T-helper 17 cell (primary cell): ENCODE data around the gene TRIM24. TPM values are rescaled to one million over a fixed set of nuclear protein-coding genes. Genes with fewer than 3 reads are reported as not detected.

Experiments
- ATAC-seq: fragments of 150-1000 bp; cut with Tn5 transposase; 2 replicates; pipeline ENCODE4 v1.10.0; 2021; ENCODE audit warnings: mild to moderate bottlenecking, moderate library complexity
- DNase-seq, 3 donors: peaks; one replicate each; pipeline versions ENCODE4 v3.0.0 to v3.0.0-alpha.2; 2020 to 2021
- H3K9me3 ChIP-seq: one replicate; pipeline ENCODE4 v1.7.0; 2013; ENCODE audit warnings: low read length, mild to moderate bottlenecking; ENCODE audit not compliant: control insufficient read depth, poor library complexity, severe bottlenecking
- H3K27ac Mint-ChIP-seq: one replicate; pipeline ENCODE4 v1.8.0; 2022; ENCODE audit warnings: mild to moderate bottlenecking, moderate library complexity, mixed read lengths
- H3K27me3 Mint-ChIP-seq: one replicate; pipeline ENCODE4 v1.8.0; 2022; ENCODE audit warnings: mixed read lengths
- H3K36me3 Mint-ChIP-seq: one replicate; pipeline ENCODE4 v1.8.0; 2022; ENCODE audit warnings: low read depth, mixed read lengths
- H3K4me1 Mint-ChIP-seq: one replicate; pipeline ENCODE4 v1.8.0; 2022; ENCODE audit warnings: mild to moderate bottlenecking, mixed read lengths
- H3K4me3 Mint-ChIP-seq: one replicate; pipeline ENCODE4 v1.8.0; 2022; ENCODE audit warnings: mild to moderate bottlenecking, moderate library complexity, mixed read lengths
- total RNA-seq, 4 donors: library from RNA in 2 of 4; stranded (reverse) in 2 of 4; gene quantifications; one replicate each; pipeline ENCODE4 v1.2.3 and lab custom pipeline; 2022 to 2026

The TRIM24 gene
- total RNA-seq, 2 donors from 2014 or later, result 14.3 to 16.6 TPM

- H3K4me1 Mint-ChIP-seq, result no peaks in the 10 kb centered on the region
- peaks cover 9% of the 10 kb centered on the region for H3K9me3 ChIP-seq
- no peak overlapping the region for H3K4me3 Mint-ChIP-seq
- DNase-seq (no peak), ATAC-seq (no peak)
- H3K36me3 Mint-ChIP-seq, result peaks cover 19% of the 10 kb centered on the region
- no peak overlapping the region for H3K27ac Mint-ChIP-seq
- H3K27me3 Mint-ChIP-seq, result no peaks in the 10 kb centered on the region
Measured at GRCh38 chr7:138565451-138566114, 105.5 kb downstream of the TRIM24 start.

- H3K9me3 ChIP-seq, result peaks cover 3% of the 10 kb centered on the region
- Mint-ChIP-seq H3K27ac (no peak overlapping the region), H3K27me3 (no peaks in the 10 kb centered on the region), H3K4me3 (no peak overlapping the region), H3K36me3 (peaks cover 17% of the 10 kb centered on the region), H3K4me1 (no peaks in the 10 kb centered on the region)
- no peak for ATAC-seq
- DNase-seq, result no peak
Measured at GRCh38 chr7:138568655-138569054, 108.6 kb downstream of the TRIM24 start.

GRCh38 chr7:138569418-138569817, 109.4 kb downstream of the TRIM24 start:
- H3K9me3 ChIP-seq, result peaks cover 3% of the 10 kb centered on the region
- peaks cover 17% of the 10 kb centered on the region for H3K36me3 Mint-ChIP-seq
- DNase-seq (no peak), ATAC-seq (no peak)
- no peaks in the 10 kb centered on the region for H3K4me1 Mint-ChIP-seq
- H3K27me3 Mint-ChIP-seq, result no peaks in the 10 kb centered on the region
- H3K27ac Mint-ChIP-seq, result no peak overlapping the region
- H3K4me3 Mint-ChIP-seq, result no peak overlapping the region

- Mint-ChIP-seq H3K4me1 (no peaks in the 10 kb centered on the region), H3K27ac (no peak overlapping the region), H3K36me3 (peaks cover 14% of the 10 kb centered on the region), H3K4me3 (no peak overlapping the region), H3K27me3 (no peaks in the 10 kb centered on the region)
- H3K9me3 ChIP-seq, result no peaks in the 10 kb centered on the region
- ATAC-seq (no peak), DNase-seq (no peak)
Measured at GRCh38 chr7:138570715-138571114, 110.7 kb downstream of the TRIM24 start.

- Mint-ChIP-seq H3K36me3 (peaks cover 11% of the 10 kb centered on the region), H3K27ac (no peak overlapping the region), H3K27me3 (no peaks in the 10 kb centered on the region), H3K4me1 (no peaks in the 10 kb centered on the region), H3K4me3 (no peak overlapping the region)
- no peaks in the 10 kb centered on the region for H3K9me3 ChIP-seq
- ATAC-seq, result no peak
- DNase-seq, result no peak
Measured at GRCh38 chr7:138573741-138574140, 113.7 kb downstream of the TRIM24 start.

GRCh38 chr7:138575897-138576428, 115.9 kb downstream of the TRIM24 start:
- ATAC-seq (no peak), DNase-seq (no peak)
- Mint-ChIP-seq H3K4me1 (no peaks in the 10 kb centered on the region), H3K27ac (no peak overlapping the region), H3K27me3 (no peaks in the 10 kb centered on the region), H3K36me3 (peaks cover 9% of the 10 kb centered on the region), H3K4me3 (no peak overlapping the region)
- no peaks in the 10 kb centered on the region for H3K9me3 ChIP-seq

GRCh38 chr7:138579136-138579535, 119.1 kb downstream of the TRIM24 start:
- no peak overlapping the region for H3K27ac Mint-ChIP-seq
- H3K4me1 Mint-ChIP-seq, result no peaks in the 10 kb centered on the region
- no peak overlapping the region for H3K4me3 Mint-ChIP-seq
- no peaks in the 10 kb centered on the region for H3K9me3 ChIP-seq
- no peaks in the 10 kb centered on the region for H3K27me3 Mint-ChIP-seq
- ATAC-seq (no peak), DNase-seq (no peak)
- H3K36me3 Mint-ChIP-seq, result peaks cover 6% of the 10 kb centered on the region

- H3K9me3 ChIP-seq, result no peaks in the 10 kb centered on the region
- no peaks in the 10 kb centered on the region for H3K4me1 Mint-ChIP-seq
- H3K36me3 Mint-ChIP-seq, result peaks cover 6% of the 10 kb centered on the region
- no peak overlapping the region for H3K27ac Mint-ChIP-seq
- ATAC-seq (no peak), DNase-seq (no peak)
- no peak overlapping the region for H3K4me3 Mint-ChIP-seq
- H3K27me3 Mint-ChIP-seq, result no peaks in the 10 kb centered on the region
Measured at GRCh38 chr7:138579671-138580070, 119.6 kb downstream of the TRIM24 start.

GRCh38 chr7:138581065-138581464, 121.0 kb downstream of the TRIM24 start:
- H3K27ac Mint-ChIP-seq, result no peak overlapping the region
- DNase-seq (no peak), ATAC-seq (no peak)
- H3K9me3 ChIP-seq, result no peaks in the 10 kb centered on the region
- peaks cover 2% of the 10 kb centered on the region for H3K36me3 Mint-ChIP-seq
- H3K4me1 Mint-ChIP-seq, result no peaks in the 10 kb centered on the region
- no peak overlapping the region for H3K4me3 Mint-ChIP-seq
- H3K27me3 Mint-ChIP-seq, result no peaks in the 10 kb centered on the region

GRCh38 chr7:138584283-138584682, 124.2 kb downstream of the TRIM24 start:
- H3K27ac Mint-ChIP-seq, result no peak overlapping the region
- peaks cover 2% of the 10 kb centered on the region for H3K36me3 Mint-ChIP-seq
- DNase-seq (no peak), ATAC-seq (no peak)
- H3K9me3 ChIP-seq, result no peaks in the 10 kb centered on the region
- no peaks in the 10 kb centered on the region for H3K27me3 Mint-ChIP-seq
- H3K4me1 Mint-ChIP-seq, result no peaks in the 10 kb centered on the region
- H3K4me3 Mint-ChIP-seq, result no peak overlapping the region

GRCh38 chr7:138584696-138585095, 124.6 kb downstream of the TRIM24 start:
- no peaks in the 10 kb centered on the region for H3K9me3 ChIP-seq
- Mint-ChIP-seq H3K4me3 (no peak overlapping the region), H3K36me3 (peaks cover 2% of the 10 kb centered on the region), H3K27ac (no peak overlapping the region), H3K4me1 (no peaks in the 10 kb centered on the region), H3K27me3 (no peaks in the 10 kb centered on the region)
- ATAC-seq (no peak), DNase-seq (no peak)

- Mint-ChIP-seq H3K4me1 (no peaks in the 10 kb centered on the region), H3K4me3 (no peak overlapping the region), H3K27me3 (no peaks in the 10 kb centered on the region), H3K36me3 (no peaks in the 10 kb centered on the region), H3K27ac (no peak overlapping the region)
- no peak for DNase-seq
- no peaks in the 10 kb centered on the region for H3K9me3 ChIP-seq
- ATAC-seq, result no peak
Measured at GRCh38 chr7:138585283-138585993, 125.4 kb downstream of the TRIM24 start.

GRCh38 chr7:138587485-138587884, 127.4 kb downstream of the TRIM24 start:
- Mint-ChIP-seq H3K4me1 (no peaks in the 10 kb centered on the region), H3K36me3 (no peaks in the 10 kb centered on the region), H3K27me3 (no peaks in the 10 kb centered on the region), H3K27ac (no peak overlapping the region), H3K4me3 (no peak overlapping the region)
- H3K9me3 ChIP-seq, result no peaks in the 10 kb centered on the region
- DNase-seq (no peak), ATAC-seq (no peak)

GRCh38 chr7:138588986-138589385, 128.9 kb downstream of the TRIM24 start:
- Mint-ChIP-seq H3K27ac (no peak overlapping the region), H3K36me3 (no peaks in the 10 kb centered on the region), H3K27me3 (no peaks in the 10 kb centered on the region), H3K4me3 (no peak overlapping the region), H3K4me1 (no peaks in the 10 kb centered on the region)
- ATAC-seq, result no peak
- H3K9me3 ChIP-seq, result no peaks in the 10 kb centered on the region
- no peak for DNase-seq
